ENCODE measurements around the gene CDYL.

The CDYL gene

DNA sequence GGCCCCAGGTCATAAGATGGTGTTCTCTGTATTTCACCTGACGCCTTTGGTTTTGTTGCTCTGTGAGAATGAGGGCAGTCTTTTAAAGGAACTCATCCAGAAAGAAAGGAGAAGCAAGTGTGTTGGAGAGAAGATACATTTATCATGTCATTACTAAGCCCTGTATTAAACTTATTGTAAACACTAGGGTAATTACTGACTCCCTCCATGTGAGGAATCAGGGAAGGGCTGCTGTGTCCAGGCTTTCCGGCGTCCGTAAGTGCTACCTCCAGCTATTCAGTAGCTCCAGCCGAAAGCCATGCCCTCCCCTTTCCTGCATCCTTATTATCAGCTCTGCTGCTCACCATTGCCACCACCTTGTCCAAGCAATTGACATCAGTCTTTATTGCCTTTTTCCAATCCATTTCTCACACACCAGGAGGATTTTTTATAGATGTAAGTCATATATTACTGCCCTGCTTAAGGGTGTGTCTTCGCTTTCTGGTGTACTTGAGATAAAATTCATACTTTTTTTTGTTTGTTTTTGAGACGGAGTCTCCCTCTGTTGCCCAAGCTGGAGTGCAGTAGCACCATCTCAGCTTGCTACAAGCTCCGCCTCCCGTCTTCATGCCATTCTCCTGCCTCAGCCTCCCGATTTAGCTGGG, 133.0 kb downstream of the CDYL start:
- no peak for DNase-seq (ENCODE audit: low spot score)

DNA sequence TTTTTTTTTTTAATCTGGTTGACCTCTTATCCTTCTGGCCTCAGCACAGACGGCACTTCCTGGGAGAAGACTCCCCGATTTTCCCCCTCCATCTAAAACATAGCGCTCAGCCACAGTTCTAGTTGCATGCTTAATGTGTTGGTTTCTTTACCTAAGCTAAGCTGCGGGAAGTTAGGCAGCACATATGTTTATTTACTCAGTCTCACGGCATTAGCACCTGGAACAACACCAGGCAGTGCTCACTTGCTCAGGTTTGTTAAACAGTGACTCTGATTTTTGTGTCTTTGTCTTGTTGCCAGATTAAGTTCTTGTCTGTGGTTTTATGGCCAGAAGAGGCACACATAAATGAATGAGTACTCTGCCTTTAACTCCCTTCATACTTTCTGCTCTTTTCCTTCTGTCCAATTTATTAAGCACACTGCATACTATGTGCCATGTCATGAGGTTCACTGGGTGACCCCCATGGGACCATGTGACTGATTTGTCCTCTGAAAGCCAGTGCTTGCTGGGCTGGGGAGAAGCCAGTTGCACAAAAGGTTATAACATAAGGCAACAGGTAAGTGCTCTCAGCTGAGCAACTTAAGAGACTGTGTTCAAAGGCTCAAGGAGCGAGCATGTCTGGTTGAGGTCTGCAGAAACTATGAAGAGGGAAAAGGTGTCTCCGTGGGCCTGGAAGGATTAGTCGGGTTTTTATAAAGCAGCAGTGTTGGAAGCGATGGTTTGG, 134.0 kb downstream of the CDYL start:
- DNase-seq (ENCODE audit: low spot score), result no peak

DNA sequence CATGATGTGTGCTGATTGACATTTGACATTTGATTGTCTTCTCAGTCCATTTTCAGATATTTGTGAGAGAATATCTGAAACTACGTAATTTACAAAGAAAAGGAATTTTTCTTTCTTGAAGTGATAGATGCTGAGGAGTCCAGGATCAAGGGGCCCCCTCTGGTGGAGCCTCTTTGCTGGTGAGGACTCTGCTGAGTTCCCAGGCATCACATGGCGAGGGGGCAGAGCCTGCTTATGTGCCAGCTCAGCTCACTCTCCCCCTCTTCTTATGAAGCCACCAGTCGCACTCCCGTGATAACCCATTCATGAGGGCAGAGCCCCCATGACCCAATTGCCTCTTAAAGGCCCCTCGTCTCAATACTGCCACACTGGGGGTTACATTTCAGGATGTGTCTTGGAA, 136.4 kb downstream of the CDYL start:
- no peak for DNase-seq (ENCODE audit: low spot score)

GRCh38 chr6:4913705-4914419, 137.7 kb downstream of the CDYL start:
- DNase-seq (ENCODE audit: low spot score), result no peak

DNA sequence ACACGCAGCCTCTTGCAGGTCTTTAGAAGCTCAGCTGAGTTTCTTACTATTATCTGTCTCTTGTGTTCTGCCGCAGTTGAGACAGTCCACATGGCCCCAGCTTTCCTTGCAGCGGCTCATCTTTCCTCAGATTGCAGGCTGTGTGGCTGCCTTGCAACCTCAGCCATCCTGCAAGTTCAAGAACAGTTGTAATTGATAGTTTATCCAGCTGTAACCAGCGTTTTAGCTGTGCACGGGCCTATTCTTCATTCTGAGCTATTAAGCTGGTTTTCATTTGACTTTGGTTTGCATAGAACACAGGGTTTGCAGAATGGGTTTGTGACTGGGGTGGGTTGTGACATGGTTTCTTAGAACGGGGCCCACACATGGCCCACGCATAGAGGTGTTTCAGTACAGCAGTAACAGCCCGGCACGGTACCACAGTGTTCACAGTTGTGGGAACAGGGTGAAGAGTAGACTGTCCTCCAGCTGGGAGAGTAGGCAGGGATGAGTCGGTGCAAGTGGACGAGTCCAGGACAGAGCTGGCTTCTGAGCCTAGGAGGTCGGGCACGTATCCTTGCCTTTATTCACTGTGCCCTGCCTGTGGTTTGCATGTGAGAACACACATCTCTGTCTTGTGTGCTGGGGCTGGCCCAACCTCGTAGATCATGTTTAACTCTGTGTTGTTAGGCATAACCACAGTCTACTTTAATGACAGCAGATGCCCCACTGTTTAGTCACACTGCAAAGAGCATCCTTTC, 138.4 kb downstream of the CDYL start:
- DNase-seq (ENCODE audit: low spot score), result no peak

DNA sequence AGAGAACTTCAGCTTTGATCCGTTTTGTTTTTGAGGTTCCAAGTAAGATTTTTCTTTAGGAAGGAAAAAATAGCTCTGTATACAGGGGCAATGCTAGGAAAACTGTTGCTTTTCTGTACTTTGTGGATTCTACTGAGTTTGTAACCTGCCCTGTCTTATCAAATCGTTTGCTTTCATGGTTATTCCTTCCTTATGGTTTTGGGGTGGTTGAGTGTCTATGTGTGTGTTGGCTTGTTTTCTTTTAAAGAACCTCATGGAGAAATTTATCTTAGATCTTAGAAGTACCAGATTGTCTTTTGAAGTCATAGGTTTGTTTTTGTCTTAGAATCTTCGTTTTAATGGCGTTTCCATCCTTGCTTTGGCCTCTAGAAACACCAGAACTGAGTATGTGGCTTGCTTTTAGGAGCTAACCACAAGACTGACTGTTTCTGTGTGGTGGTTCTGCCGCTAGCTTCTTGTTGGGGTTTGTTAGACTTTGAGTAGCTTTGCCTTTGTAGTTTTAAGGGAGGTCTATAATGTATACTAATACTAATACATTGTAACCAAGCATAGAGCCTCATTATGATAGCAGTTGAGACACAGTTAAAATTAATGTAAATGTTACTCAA, 140.9 kb downstream of the CDYL start:
- no peak for DNase-seq (ENCODE audit: low spot score)

DNA sequence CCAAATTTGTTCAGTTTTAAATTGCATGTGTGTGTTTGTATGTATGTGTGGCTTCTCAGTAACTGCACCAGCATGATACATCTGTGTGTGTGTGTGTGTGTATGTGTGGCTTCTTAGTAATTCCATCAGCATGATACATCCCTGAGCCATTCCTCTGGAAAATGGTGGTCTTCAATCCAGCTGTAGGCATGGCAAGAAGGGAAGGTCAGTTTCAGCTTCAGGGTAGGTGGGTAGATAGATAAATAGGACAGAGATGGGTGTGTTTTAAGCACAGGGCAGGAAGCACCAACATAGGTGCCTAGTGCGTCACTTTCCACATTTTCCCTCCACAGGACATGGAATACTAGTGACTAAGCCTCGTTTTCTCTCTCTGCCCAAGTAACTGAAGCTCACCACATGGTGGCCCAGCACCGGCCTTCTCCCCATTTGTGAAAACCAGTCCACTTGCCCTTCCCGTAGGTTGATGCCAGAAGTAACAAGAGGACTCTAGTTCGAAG, 144.8 kb downstream of the CDYL start:
- DNase-seq (ENCODE audit: low spot score), result no peak

GRCh38 chr6:4922488-4923037, 146.4 kb downstream of the CDYL start:
- DNase-seq (ENCODE audit: low spot score), result no peak

GRCh38 chr6:4923081-4923480, 146.9 kb downstream of the CDYL start:
- no peak for DNase-seq (ENCODE audit: low spot score)

DNA sequence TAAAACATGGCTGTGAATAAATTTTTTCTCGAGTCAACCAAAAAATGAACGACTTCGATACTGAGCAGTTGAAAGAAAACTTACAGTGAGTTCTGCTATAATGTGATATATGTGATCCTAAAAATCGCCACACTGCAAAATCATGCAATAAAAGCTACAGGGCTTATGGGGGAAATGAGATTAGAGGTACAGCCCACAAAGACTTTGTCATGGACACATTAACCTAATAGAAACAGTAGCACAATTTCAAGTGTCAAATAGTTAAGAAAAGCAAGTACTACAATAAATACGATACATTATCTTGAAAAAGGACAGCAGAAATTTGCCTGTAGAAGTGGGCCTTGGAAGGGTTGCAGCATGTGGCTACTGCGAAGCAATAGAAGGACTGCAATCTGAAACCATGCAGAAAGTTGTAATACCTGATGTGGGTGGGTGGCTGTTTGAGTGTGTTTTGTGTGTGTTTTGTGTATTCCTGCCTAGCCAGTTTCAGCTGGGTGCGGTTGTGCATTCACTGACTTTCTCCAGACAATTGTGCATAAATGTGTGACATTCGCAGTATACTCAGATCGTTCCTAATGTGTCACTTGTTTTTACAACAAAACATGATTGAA, 148.6 kb downstream of the CDYL start:
- no peak for DNase-seq (ENCODE audit: low spot score)

GRCh38 chr6:4925580-4925979, 149.4 kb downstream of the CDYL start:
- no peak for DNase-seq (ENCODE audit: low spot score)

DNA sequence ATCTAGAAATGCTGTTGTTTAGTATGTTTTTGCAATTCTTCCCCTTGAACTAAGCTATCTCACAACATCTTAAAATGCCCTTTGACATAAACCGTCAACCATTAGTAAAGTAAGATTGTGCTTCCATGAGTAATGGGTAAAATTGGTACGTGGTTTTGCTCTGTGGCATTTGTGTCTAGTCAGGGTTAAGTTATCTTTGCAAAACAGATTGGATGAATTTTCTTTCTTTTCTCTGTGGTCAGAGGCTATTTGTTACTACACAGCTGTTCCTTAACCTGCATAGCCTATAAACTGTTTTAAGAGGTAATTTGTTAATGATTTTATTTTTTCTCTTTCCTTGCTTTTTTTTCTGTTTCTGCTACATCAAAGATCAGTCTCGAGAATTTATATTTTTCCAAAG, 152.2 kb downstream of the CDYL start:
- DNase-seq (ENCODE audit: low spot score), result no peak

DNA sequence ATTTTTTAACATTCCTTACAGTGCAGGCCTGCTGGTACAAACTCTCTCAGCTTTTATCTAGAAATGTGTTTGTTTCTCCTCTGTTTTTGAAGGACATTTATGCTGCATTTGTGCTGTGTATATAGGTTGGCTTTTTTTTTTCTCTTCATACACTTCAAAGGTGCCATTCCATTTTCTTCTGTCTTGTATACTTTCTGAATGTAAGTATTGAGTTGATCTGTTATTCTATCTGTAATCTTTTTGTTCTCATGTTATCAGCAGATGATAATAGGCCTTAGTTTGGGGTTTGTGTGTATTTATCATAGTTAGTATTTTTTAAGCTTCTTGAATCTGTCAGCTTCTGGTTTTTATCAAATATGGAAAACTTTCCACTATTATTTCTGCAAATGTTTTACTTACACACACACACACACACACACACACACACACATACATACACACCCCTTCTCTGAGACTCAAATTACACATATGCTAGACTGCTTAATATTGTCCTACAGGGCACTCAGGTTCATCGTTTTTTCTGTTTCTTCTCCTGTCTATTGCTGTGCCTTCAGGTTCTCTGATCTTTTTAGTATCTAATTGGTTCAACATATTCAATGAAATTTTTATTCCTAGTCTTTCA, 153.0 kb downstream of the CDYL start:
- DNase-seq (ENCODE audit: low spot score), result no peak

- DNase-seq (ENCODE audit: low spot score), result no peak
These were observed 154.0 kb downstream of the CDYL start for GRCh38 chr6:4930025-4930691.

DNA sequence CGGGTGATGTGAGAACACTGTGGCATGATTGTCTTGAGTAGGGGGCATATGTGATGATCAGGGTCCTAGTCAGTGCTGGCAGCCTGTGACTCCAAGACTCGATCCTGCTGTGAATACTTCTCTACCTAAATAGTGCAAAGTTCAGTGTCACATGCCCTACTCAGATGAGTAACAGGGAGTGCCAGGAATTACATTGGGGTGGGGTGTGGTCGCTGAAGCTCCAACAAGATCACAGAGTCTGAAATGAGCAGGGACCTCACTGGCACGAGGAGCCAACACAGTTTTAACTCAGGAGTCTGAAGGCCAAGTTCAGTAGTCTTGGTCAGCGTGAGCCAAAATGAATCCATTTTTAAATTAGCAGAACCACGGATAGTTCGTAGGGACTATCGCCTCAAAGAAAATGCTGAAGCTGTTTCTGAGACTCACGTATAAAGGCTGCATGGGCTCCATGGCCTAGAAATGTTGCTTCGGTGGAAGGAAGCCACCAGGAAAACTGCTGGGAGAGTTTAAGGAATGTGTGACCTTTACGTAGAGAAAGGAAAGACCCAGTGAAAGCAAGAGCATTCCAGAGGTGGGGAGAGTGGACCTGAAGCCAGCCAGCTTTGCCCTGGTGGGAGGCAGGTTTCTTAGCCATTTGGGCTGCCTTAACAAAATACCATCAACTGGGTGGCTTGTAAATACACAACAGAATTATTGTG, 155.5 kb downstream of the CDYL start:
- no peak for DNase-seq (ENCODE audit: low spot score)

- DNase-seq (ENCODE audit: low spot score), result no peak
These were observed 156.2 kb downstream of the CDYL start for GRCh38 chr6:4932228-4932903.

- no peak for DNase-seq (ENCODE audit: low spot score)
These were observed 159.3 kb downstream of the CDYL start for GRCh38 chr6:4935486-4935885.

GRCh38 chr6:4935975-4936680, 159.9 kb downstream of the CDYL start:
- DNase-seq (ENCODE audit: low spot score), result no peak
